GM23338 (cell line): ENCODE data around the gene EHD3. TPM values are rescaled to one million over a fixed set of nuclear protein-coding genes. Genes with fewer than 3 reads are reported as not detected.

Source experiments
- ATAC-seq: fragments of 200-7000 bp; cut with Tn5 transposase; 3 replicates; pipeline ENCODE4 v1.9.1; 2020
- DNase-seq: peaks from one replicate; pipeline ENCODE4 v3.0.0-alpha.2; 2015; ENCODE audit warnings: low spot score
- H2AFZ ChIP-seq: fragments of 200-600 bp; sonication (generic); 2 replicates; pipeline ENCODE4 v1.8.0; 2016; ENCODE audit warnings: antibody characterized with exemption, mild to moderate bottlenecking, moderate library complexity
- H3F3A ChIP-seq: fragments of 200-600 bp; sonication (generic); replicated peaks from 2 replicates; pipeline ENCODE4 v1.8.0; 2017; ENCODE audit warnings: antibody characterized with exemption, mixed run types, low read depth
- H3K27ac ChIP-seq: fragments of 200-600 bp; sonication (generic); 2 replicates; pipeline ENCODE4 v1.6.1; 2016; ENCODE audit warnings: low read depth
- H3K27me3 ChIP-seq: fragments of 200-600 bp; sonication (generic); 2 replicates; pipeline ENCODE4 v1.8.0; 2016; ENCODE audit warnings: mild to moderate bottlenecking, mixed run types, moderate library complexity; ENCODE audit not compliant: insufficient read depth
- H3K36me3 ChIP-seq: fragments of 200-600 bp; sonication (generic); 2 replicates; pipeline ENCODE4 v1.8.0; 2016; ENCODE audit warnings: mild to moderate bottlenecking; ENCODE audit not compliant: insufficient read depth
- H3K4me1 ChIP-seq: fragments of 200-600 bp; sonication (generic); 2 replicates; pipeline ENCODE4 v1.8.0; 2016; ENCODE audit warnings: mild to moderate bottlenecking, moderate library complexity; ENCODE audit not compliant: insufficient read depth
- H3K4me2 ChIP-seq: fragments of 200-600 bp; sonication (generic); 2 replicates; pipeline ENCODE4 v1.7.1; 2017; ENCODE audit warnings: mixed run types
- H3K4me3 ChIP-seq: fragments of 200-600 bp; sonication (generic); 2 replicates; pipeline ENCODE4 v1.6.1; 2016; ENCODE audit warnings: mixed run types
- H3K79me2 ChIP-seq: fragments of 200-600 bp; sonication (generic); replicated peaks from 2 replicates; pipeline ENCODE4 v1.8.0; 2017; ENCODE audit warnings: mild to moderate bottlenecking; ENCODE audit not compliant: insufficient read depth
- H3K9me2 ChIP-seq: fragments of 200-600 bp; sonication (generic); 2 replicates; pipeline ENCODE4 v1.8.0; 2017; ENCODE audit not compliant: insufficient read depth
- H4K20me1 ChIP-seq: fragments of 200-600 bp; sonication (generic); replicated peaks from 2 replicates; pipeline ENCODE4 v1.8.0; 2017; ENCODE audit warnings: mild to moderate bottlenecking; ENCODE audit not compliant: insufficient read depth
- H3K27ac Mint-ChIP-seq: 2 replicates; pipeline ENCODE4 v1.8.0; 2020; ENCODE audit warnings: inconsistent platforms, mild to moderate bottlenecking, moderate library complexity, mixed read lengths
- H3K27me3 Mint-ChIP-seq: 3 replicates; pipeline ENCODE4 v1.8.0; 2022; ENCODE audit warnings: low read depth, mild to moderate bottlenecking, moderate library complexity, mixed read lengths, inconsistent platforms; ENCODE audit not compliant: insufficient read depth, poor library complexity
- H3K36me3 Mint-ChIP-seq: 3 replicates; pipeline ENCODE4 v1.8.0; 2021; ENCODE audit warnings: low read depth, mild to moderate bottlenecking, inconsistent platforms, moderate library complexity, mixed read lengths
- H3K4me1 Mint-ChIP-seq: 3 replicates; pipeline ENCODE4 v1.8.0; 2020; ENCODE audit warnings: mild to moderate bottlenecking, inconsistent platforms, mixed read lengths
- H3K4me3 Mint-ChIP-seq: 3 replicates; pipeline ENCODE4 v1.8.0; 2021; ENCODE audit warnings: moderate library complexity, mild to moderate bottlenecking, inconsistent platforms, mixed read lengths
- H3K9me3 Mint-ChIP-seq: 3 replicates; pipeline ENCODE4 v1.8.0; 2020; ENCODE audit warnings: moderate library complexity, mild to moderate bottlenecking, inconsistent platforms, mixed read lengths
- CTCF ChIP-seq, 2 experiments: fragments of 200-600 bp in 1 of 2; sonication (generic) in 1 of 2; conservative IDR thresholded peaks; 2 replicates each; pipeline versions ENCODE4 v1.5.1 to v1.6.1; 2016 to 2017; ENCODE audit warnings: antibody characterized with exemption in 2 of 2, low read depth in 2 of 2, mild to moderate bottlenecking in 2 of 2, moderate library complexity in 1 of 2
- ETS1 ChIP-seq: IDR thresholded peaks from 2 replicates; pipeline ENCODE4 v1.6.1; 2016; ENCODE audit warnings: antibody characterized with exemption
- EZH2 ChIP-seq: fragments of 200-600 bp; sonication (generic); IDR thresholded peaks from one replicate; pipeline ENCODE4 v1.8.0; 2017; ENCODE audit warnings: antibody characterized with exemption, mild to moderate bottlenecking, low read depth; ENCODE audit not compliant: unreplicated experiment
- EZH2phosphoT487 ChIP-seq: fragments of 200-600 bp; sonication (generic); IDR thresholded peaks from one replicate; pipeline ENCODE4 v1.8.1; 2018; ENCODE audit warnings: antibody characterized with exemption; ENCODE audit not compliant: unreplicated experiment
- JUNB ChIP-seq: IDR thresholded peaks from one replicate; pipeline ENCODE4 v1.6.1; 2016; ENCODE audit warnings: antibody characterized with exemption; ENCODE audit not compliant: unreplicated experiment
- NANOG ChIP-seq: IDR thresholded peaks from 2 replicates; pipeline ENCODE4 v1.6.1; 2016; ENCODE audit warnings: antibody characterized with exemption, borderline replicate concordance
- POLR2AphosphoS5 ChIP-seq: IDR thresholded peaks from 2 replicates; pipeline ENCODE4 v1.6.1; 2016; ENCODE audit warnings: antibody characterized with exemption, low read depth
- STAT1 ChIP-seq: IDR thresholded peaks from one replicate; pipeline ENCODE4 v1.6.1; 2016; ENCODE audit warnings: antibody characterized with exemption; ENCODE audit not compliant: unreplicated experiment
- ZNF114 ChIP-seq: fragments of 250-450 bp; sonication (Bioruptor Pico); IDR thresholded peaks from 2 replicates; pipeline ENCODE4 v1.5.0; 2020; ENCODE audit warnings: mild to moderate bottlenecking, moderate library complexity
- ZNF331 ChIP-seq: fragments of 250-450 bp; sonication (Bioruptor Pico); IDR thresholded peaks from 2 replicates; pipeline ENCODE4 v1.5.0; 2020; ENCODE audit warnings: low read depth, mild to moderate bottlenecking, moderate library complexity
- ZNF462 ChIP-seq: fragments of 250-450 bp; sonication (Bioruptor Pico); IDR thresholded peaks from 2 replicates; pipeline ENCODE4 v1.5.0; 2020; ENCODE audit warnings: mild to moderate bottlenecking, moderate library complexity
- polyA plus RNA-seq: library from polyadenylated mRNA; unstranded; fragments of >200 nt; fragmentation: Nextera tagmentation; extraction: Ambion mirVana; gene quantifications from 2 replicates; pipeline ENCODE4 v1.2.1, GENCODE V29; 2016
- total RNA-seq: library from RNA; depleted of rRNA; stranded (reverse); fragments of >200 nt; shearing (Covaris generic); gene quantifications from 2 replicates; pipeline ENCODE4 v1.2.3, GENCODE V29; 2014
- TF ChIP-seq, protein P1 (sequence below): IDR thresholded peaks from one replicate; pipeline ENCODE4 v1.6.1; 2018; ENCODE audit warnings: antibody characterized with exemption; ENCODE audit not compliant: unreplicated experiment

The EHD3 gene
- total and polyA plus RNA-seq, 2 experiments from 2014 or later = 3.3 to 12.6 TPM

DNA sequence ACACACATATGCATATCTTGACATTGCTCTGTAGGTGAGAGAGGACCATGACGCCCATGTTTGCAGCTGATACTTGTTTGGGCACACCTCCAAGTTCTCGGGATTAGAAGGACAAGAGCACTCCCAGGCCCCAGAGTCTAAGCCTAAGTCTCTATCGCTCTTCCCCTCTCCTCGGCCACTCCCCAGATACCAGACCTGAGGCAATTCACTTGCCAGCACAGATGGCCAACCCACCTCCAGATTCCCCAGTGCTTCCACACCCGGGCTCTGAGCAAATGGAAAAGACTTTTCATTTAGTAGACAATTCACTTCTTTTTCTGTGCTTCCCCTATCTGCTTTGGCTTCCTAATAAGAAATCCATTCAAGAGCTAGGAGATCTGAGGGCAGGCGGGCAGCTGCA lies 32.9 kb downstream of the EHD3 start:
- TF ChIP-seq POLR2AphosphoS5 = no peak
- no peak for TF ChIP-seq EZH2phosphoT487
- TF ChIP-seq JUNB = no peak
- no peak for TF ChIP-seq ETS1
- TF ChIP-seq STAT1 = no peak
- TF ChIP-seq ZNF331 (CRISPR knock-in tag) = no peak
- TF ChIP-seq, protein P1, sequence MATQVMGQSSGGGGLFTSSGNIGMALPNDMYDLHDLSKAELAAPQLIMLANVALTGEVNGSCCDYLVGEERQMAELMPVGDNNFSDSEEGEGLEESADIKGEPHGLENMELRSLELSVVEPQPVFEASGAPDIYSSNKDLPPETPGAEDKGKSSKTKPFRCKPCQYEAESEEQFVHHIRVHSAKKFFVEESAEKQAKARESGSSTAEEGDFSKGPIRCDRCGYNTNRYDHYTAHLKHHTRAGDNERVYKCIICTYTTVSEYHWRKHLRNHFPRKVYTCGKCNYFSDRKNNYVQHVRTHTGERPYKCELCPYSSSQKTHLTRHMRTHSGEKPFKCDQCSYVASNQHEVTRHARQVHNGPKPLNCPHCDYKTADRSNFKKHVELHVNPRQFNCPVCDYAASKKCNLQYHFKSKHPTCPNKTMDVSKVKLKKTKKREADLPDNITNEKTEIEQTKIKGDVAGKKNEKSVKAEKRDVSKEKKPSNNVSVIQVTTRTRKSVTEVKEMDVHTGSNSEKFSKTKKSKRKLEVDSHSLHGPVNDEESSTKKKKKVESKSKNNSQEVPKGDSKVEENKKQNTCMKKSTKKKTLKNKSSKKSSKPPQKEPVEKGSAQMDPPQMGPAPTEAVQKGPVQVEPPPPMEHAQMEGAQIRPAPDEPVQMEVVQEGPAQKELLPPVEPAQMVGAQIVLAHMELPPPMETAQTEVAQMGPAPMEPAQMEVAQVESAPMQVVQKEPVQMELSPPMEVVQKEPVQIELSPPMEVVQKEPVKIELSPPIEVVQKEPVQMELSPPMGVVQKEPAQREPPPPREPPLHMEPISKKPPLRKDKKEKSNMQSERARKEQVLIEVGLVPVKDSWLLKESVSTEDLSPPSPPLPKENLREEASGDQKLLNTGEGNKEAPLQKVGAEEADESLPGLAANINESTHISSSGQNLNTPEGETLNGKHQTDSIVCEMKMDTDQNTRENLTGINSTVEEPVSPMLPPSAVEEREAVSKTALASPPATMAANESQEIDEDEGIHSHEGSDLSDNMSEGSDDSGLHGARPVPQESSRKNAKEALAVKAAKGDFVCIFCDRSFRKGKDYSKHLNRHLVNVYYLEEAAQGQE = no peak
- no peak for TF ChIP-seq CTCF (conservative IDR thresholded peaks at IDR 0.05; ENCODE audit: low read depth in 2 of 2)
- no peak for TF ChIP-seq NANOG
- TF ChIP-seq ZNF462 = no peak
- no peak for TF ChIP-seq ZNF114
- no peak for TF ChIP-seq EZH2
- DNase-seq (no peak), ATAC-seq (no peak)
- H4K20me1 ChIP-seq = no peaks in the 10 kb centered on the region
- H3F3A ChIP-seq = no peaks in the 10 kb centered on the region
- no peaks in the 10 kb centered on the region for H3K27me3 ChIP-seq
- no peak overlapping the region for H2AFZ ChIP-seq
- H3K27ac ChIP-seq = no peak overlapping the region
- peaks cover 16% of the 10 kb centered on the region for H3K36me3 Mint-ChIP-seq
- peaks cover 31% of the 10 kb centered on the region for H3K4me1 Mint-ChIP-seq
- peaks cover 6% of the 10 kb centered on the region for H3K27me3 Mint-ChIP-seq
- no peak overlapping the region for H3K27ac Mint-ChIP-seq
- H3K9me2 ChIP-seq = no peaks in the 10 kb centered on the region
- no peaks in the 10 kb centered on the region for H3K79me2 ChIP-seq
- no peak overlapping the region for H3K4me2 ChIP-seq
- H3K36me3 ChIP-seq = no peaks in the 10 kb centered on the region
- H3K9me3 Mint-ChIP-seq = no peaks in the 10 kb centered on the region
- no peak overlapping the region for H3K4me3 ChIP-seq
- H3K4me1 ChIP-seq = peaks cover 24% of the 10 kb centered on the region
- no peak overlapping the region for H3K4me3 Mint-ChIP-seq
